ENCODE results near the gene MSH3. TPM values are rescaled to one million over a fixed set of nuclear protein-coding genes. Genes with fewer than 3 reads are reported as not detected.
"Not testable (repeated sequence)": the region's sequence is repeated elsewhere in the genome, so short reads cannot be mapped to it uniquely, and the experiment has no call there.

The MSH3 gene
- total RNA-seq, 4 donors from 2014 or later: 11.0 to 15.0 (median 12.4) TPM

- no peaks in the 10 kb centered on the region for H3K9me3 ChIP-seq
- no peaks in the 10 kb centered on the region for H3K27me3 ChIP-seq
- H3K4me1 ChIP-seq: peaks cover 6% of the 10 kb centered on the region
- TF ChIP-seq EP300 (IDR thresholded peaks at IDR 0.05) (no peak), CTCF (IDR thresholded peaks at IDR 0.05) (no peak), POLR2A (IDR thresholded peaks at IDR 0.05) (no peak), POLR2AphosphoS5 (IDR thresholded peaks at IDR 0.05) (no peak)
- no peak overlapping the region for H3K27ac ChIP-seq
- 97% methylated on average over 1 of the region's 1 CpG for WGBS
- H3K36me3 ChIP-seq: peaks cover 12% of the 10 kb centered on the region
- H3K4me3 ChIP-seq: no peak overlapping the region
- DNase-seq (ENCODE audit: low spot score in 2 of 2): no peak
Observed at GRCh38 chr5:80822640-80823039, 168.2 kb downstream of the MSH3 start.

GRCh38 chr5:80824159-80824558 lies 169.7 kb downstream of the MSH3 start:
- not testable (repeated sequence) for H3K27me3 ChIP-seq; DNase-seq (ENCODE audit: low spot score in 2 of 2); H3K4me3 ChIP-seq; H3K27ac ChIP-seq; H3K9me3 ChIP-seq; H3K4me1 ChIP-seq
- 98% methylated on average over 9 of the region's 22 CpGs for WGBS
- peaks cover 18% of the 10 kb centered on the region for H3K36me3 ChIP-seq

DNA sequence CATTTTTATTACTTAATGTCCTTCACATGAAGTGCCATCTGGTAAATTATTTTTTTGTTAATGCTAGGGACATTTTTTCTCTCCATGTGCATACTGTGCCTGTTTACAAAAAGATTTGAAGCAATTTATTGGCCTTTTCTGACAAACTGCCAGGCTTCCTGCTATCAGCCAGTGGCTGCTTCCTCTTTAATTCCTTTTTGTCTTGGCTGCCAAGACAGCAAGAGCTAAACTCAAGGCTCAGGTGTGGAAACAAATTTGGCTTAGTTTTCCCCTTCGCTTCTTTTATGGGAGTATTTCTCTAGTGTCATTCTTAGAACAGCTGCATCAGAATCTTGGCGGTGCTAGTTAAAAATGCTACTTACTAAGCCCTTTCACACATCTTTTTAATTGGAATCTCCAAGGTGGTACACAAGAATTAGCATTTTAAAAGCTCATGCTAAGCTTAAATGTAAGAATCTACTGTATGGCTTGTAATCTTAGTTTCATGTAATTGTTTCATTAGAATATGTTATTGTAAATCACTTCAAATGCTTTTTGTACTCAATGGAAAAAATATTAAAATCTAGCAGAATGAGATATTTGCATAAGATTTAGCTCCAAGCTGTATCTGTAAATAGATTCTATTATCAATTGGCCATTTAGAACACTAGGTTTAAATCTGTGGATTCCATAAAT lies 171.5 kb downstream of the MSH3 start:
- WGBS: 54% methylated on average over 2 of the region's 2 CpGs
- Histone ChIP-seq H3K4me1 (peaks cover 6% of the 10 kb centered on the region), H3K27ac (no peak overlapping the region), H3K4me3 (no peak overlapping the region), H3K27me3 (no peaks in the 10 kb centered on the region), H3K9me3 (no peaks in the 10 kb centered on the region), H3K36me3 (peaks cover 11% of the 10 kb centered on the region)
- no peak for TF ChIP-seq CTCF (IDR thresholded peaks at IDR 0.05)
- no peak for TF ChIP-seq EP300 (IDR thresholded peaks at IDR 0.05)
- TF ChIP-seq POLR2AphosphoS5 (IDR thresholded peaks at IDR 0.05): no peak
- no peak for TF ChIP-seq POLR2A (IDR thresholded peaks at IDR 0.05)
- DNase-seq (ENCODE audit: low spot score in 2 of 2): no peak

GRCh38 chr5:80834710-80835109 lies 180.3 kb downstream of the MSH3 start:
- no peak for DNase-seq (ENCODE audit: low spot score in 2 of 2)
- Histone ChIP-seq H3K27ac (no peak overlapping the region), H3K4me1 (no peaks in the 10 kb centered on the region), H3K36me3 (no peaks in the 10 kb centered on the region), H3K9me3 (no peaks in the 10 kb centered on the region), H3K27me3 (no peaks in the 10 kb centered on the region), H3K4me3 (no peak overlapping the region)
- TF ChIP-seq POLR2A (IDR thresholded peaks at IDR 0.05): no peak
- no peak for TF ChIP-seq CTCF (IDR thresholded peaks at IDR 0.05)

DNA sequence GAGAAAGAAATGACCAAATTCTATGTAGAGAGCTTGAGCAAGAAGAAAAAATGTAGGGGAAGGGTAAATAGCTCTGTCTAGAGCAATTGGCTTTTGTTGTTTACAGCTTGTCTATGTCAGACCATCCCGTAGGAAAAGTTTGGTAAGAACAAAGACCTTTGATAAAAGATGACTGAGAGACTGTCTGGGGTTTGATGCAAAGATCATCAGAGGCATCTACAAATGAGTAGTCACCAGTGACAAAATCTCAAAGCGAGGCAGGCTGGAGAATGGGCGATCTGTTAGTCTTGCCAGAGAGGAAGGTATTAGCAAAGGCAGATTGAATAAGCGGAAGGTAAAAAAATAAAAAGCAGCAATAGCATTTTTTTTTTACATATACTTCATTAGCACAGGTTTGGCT lies 180.7 kb downstream of the MSH3 start:
- no peaks in the 10 kb centered on the region for H3K9me3 ChIP-seq
- H3K27me3 ChIP-seq: no peaks in the 10 kb centered on the region
- TF ChIP-seq POLR2A (IDR thresholded peaks at IDR 0.05) (no peak), POLR2AphosphoS5 (IDR thresholded peaks at IDR 0.05) (no peak), EP300 (IDR thresholded peaks at IDR 0.05) (no peak), CTCF (IDR thresholded peaks at IDR 0.05) (no peak)
- no peak overlapping the region for H3K27ac ChIP-seq
- no peaks in the 10 kb centered on the region for H3K4me1 ChIP-seq
- H3K36me3 ChIP-seq: no peaks in the 10 kb centered on the region
- no peak overlapping the region for H3K4me3 ChIP-seq
- DNase-seq (ENCODE audit: low spot score in 2 of 2): no peak
- 89% methylated on average over 4 of the region's 4 CpGs for WGBS

DNA sequence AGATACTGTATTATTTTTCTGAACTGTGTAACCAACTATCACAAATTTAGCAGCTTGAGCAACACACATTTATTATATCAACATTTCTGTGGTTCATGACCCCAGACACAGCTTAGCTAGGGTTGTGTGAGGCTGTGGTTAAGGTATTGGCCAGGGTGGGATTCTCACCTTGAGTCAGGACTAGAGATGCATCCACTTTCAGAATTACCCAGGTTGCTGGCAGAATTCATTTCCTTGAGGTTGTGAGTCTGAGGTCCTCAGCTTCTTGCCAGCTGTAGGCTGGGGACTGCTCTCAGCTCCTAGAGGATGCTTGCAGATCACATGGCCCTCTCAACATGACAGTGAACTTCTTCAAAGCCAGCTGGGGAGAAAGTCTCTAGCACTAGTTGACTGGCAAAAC lies 183.2 kb downstream of the MSH3 start:
- no peaks in the 10 kb centered on the region for H3K27me3 ChIP-seq
- H3K27ac ChIP-seq: no peak overlapping the region
- no peak for DNase-seq (ENCODE audit: low spot score in 2 of 2)
- TF ChIP-seq EP300 (IDR thresholded peaks at IDR 0.05): no peak
- TF ChIP-seq POLR2AphosphoS5 (IDR thresholded peaks at IDR 0.05): no peak
- no peak for TF ChIP-seq POLR2A (IDR thresholded peaks at IDR 0.05)
- no peak for TF ChIP-seq CTCF (IDR thresholded peaks at IDR 0.05)
- no peaks in the 10 kb centered on the region for H3K4me1 ChIP-seq
- no peaks in the 10 kb centered on the region for H3K9me3 ChIP-seq
- no peak overlapping the region for H3K4me3 ChIP-seq
- H3K36me3 ChIP-seq: no peaks in the 10 kb centered on the region

DNA sequence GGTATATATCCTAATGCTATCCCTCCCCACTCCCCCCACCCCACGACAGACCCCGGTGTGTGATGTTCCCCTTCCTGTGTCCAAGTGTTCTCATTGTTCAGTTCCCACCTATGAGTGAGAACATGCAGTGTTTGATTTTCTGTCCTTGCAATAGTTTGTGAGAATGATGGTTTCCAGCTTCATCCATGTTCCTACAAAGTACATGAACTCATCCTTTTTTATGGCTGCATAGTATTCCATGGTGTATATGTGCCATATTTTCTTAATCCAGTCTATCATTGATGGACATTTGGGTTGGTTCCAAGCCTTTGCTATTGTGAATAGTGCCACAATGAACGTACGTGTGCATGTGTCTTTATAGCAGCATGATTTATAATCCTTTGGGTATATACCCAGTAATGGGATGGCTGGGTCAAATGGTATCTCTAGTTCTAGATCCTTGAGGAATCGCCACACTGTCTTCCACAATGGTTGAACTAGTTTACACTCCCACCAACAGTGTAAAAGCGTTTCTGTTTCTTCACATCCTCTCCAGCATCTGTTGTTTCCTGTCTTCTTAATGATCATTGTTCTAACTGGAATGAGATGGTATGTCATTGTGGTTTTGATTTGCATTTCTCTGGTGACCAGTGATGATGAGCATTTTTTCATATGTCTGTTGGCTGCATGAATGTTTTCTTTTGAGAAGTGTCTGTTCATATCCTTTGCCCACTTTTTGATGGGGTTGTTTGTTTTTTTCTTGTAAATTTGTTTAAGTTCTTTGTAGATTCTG lies 186.8 kb downstream of the MSH3 start:
- not testable (repeated sequence) for H3K4me3 ChIP-seq; H3K27ac ChIP-seq; H3K4me1 ChIP-seq; DNase-seq (ENCODE audit: low spot score in 2 of 2); H3K27me3 ChIP-seq; H3K9me3 ChIP-seq; H3K36me3 ChIP-seq
- WGBS: 93% methylated on average over 6 of the region's 6 CpGs

GRCh38 chr5:80846422-80846821 lies 192.0 kb downstream of the MSH3 start:
- not testable (repeated sequence) for DNase-seq (ENCODE audit: low spot score in 2 of 2); H3K27ac ChIP-seq; H3K27me3 ChIP-seq; H3K4me1 ChIP-seq; H3K9me3 ChIP-seq; H3K4me3 ChIP-seq
- peaks cover 21% of the 10 kb centered on the region for H3K36me3 ChIP-seq
- WGBS: 90% methylated on average over 8 of the region's 8 CpGs

All from suprapubic skin (tissue), 4 donors.